Cardiac muscle cell (in vitro differentiated cells and primary cell): ENCODE results near the gene PPP2R2C. TPM values are rescaled to one million over a fixed set of nuclear protein-coding genes. Genes with fewer than 3 reads are reported as not detected.
A peak's percentile ranks its signal among the peaks of the same experiment; 100 is the strongest.

Source experiments
- DNase-seq, 2 donors: peaks; one replicate each; pipeline versions ENCODE4 v3.0.0 to v3.0.0-alpha.2; 2010 to 2017; ENCODE audit warnings: low read depth in 1 of 2, low spot score in 1 of 2
- H3K27ac ChIP-seq: fragments of 200-600 bp; sonication (generic); 2 replicates; pipeline ENCODE4 v1.5.1; 2016
- H3K27me3 ChIP-seq: fragments of 200-600 bp; sonication (generic); 2 replicates; pipeline ENCODE4 v1.6.0; 2016; ENCODE audit warnings: control low read depth
- H3K36me3 ChIP-seq: fragments of 200-600 bp; sonication (generic); 2 replicates; pipeline ENCODE4 v1.5.1; 2016; ENCODE audit warnings: control low read depth
- H3K4me1 ChIP-seq: fragments of 200-600 bp; sonication (generic); 2 replicates; pipeline ENCODE4 v1.8.1; 2017; ENCODE audit warnings: low read depth, mild to moderate bottlenecking, mixed run types
- H3K4me3 ChIP-seq: fragments of 200-600 bp; sonication (generic); 2 replicates; pipeline ENCODE4 v1.5.1; 2016; ENCODE audit warnings: mild to moderate bottlenecking
- H3K9me3 ChIP-seq: fragments of 200-600 bp; sonication (generic); 2 replicates; pipeline ENCODE4 v1.5.1; 2017; ENCODE audit warnings: low read depth, mild to moderate bottlenecking, control low read depth
- CTCF ChIP-seq: IDR thresholded peaks from 2 replicates; pipeline ENCODE4 v1.5.1; 2012; ENCODE audit warnings: low read depth, mild to moderate bottlenecking, low read length
- polyA plus RNA-seq: library from polyadenylated mRNA; unstranded; fragments of >200 nt; fragmentation: Nextera tagmentation; extraction: Ambion mirVana; gene quantifications from 2 replicates; pipeline ENCODE4 v1.2.1, GENCODE V29; 2016
- total RNA-seq: library from RNA; depleted of rRNA; stranded (reverse); fragments of >200 nt; gene quantifications from 2 replicates; pipeline ENCODE4 v1.2.3, GENCODE V29; 2016

Gene PPP2R2C
- total and polyA plus RNA-seq, 2 experiments from 2014 or later, result not detected

- Histone ChIP-seq H3K4me1 (no peaks in the 10 kb centered on the region), H3K9me3 (no peaks in the 10 kb centered on the region), H3K27ac (no peak overlapping the region), H3K36me3 (peaks cover 6% of the 10 kb centered on the region), H3K4me3 (no peak overlapping the region), H3K27me3 (no peaks in the 10 kb centered on the region)
- no peak for TF ChIP-seq CTCF
- no peak for DNase-seq
Observed at GRCh38 chr4:6288871-6289270, 183.5 kb downstream of the PPP2R2C start.

GRCh38 chr4:6288342-6288741, 184.1 kb downstream of the PPP2R2C start:
- TF ChIP-seq CTCF, result no peak
- Histone ChIP-seq H3K27me3 (no peaks in the 10 kb centered on the region), H3K4me1 (no peaks in the 10 kb centered on the region), H3K9me3 (no peaks in the 10 kb centered on the region), H3K4me3 (no peak overlapping the region), H3K36me3 (peaks cover 6% of the 10 kb centered on the region), H3K27ac (no peak overlapping the region)
- no peak for DNase-seq

- TF ChIP-seq CTCF, result no peak
Observed at GRCh38 chr4:6287017-6287788, 185.2 kb downstream of the PPP2R2C start.

GRCh38 chr4:6283282-6283681, 189.1 kb downstream of the PPP2R2C start:
- no peak for TF ChIP-seq CTCF
- no peaks in the 10 kb centered on the region for H3K4me1 ChIP-seq
- no peaks in the 10 kb centered on the region for H3K27me3 ChIP-seq
- H3K4me3 ChIP-seq, result no peak overlapping the region
- H3K9me3 ChIP-seq, result no peaks in the 10 kb centered on the region
- H3K27ac ChIP-seq, result no peak overlapping the region
- peaks cover 3% of the 10 kb centered on the region for H3K36me3 ChIP-seq
- no peak for DNase-seq

More at GRCh38 chr4:6287017-6287788, 185.2 kb downstream of the PPP2R2C start:
- Histone ChIP-seq H3K4me3 (no peak overlapping the region), H3K9me3 (no peaks in the 10 kb centered on the region), H3K27ac (no peak overlapping the region), H3K27me3 (no peaks in the 10 kb centered on the region), H3K4me1 (no peaks in the 10 kb centered on the region), H3K36me3 (peaks cover 6% of the 10 kb centered on the region)
- no peak for DNase-seq

DNA sequence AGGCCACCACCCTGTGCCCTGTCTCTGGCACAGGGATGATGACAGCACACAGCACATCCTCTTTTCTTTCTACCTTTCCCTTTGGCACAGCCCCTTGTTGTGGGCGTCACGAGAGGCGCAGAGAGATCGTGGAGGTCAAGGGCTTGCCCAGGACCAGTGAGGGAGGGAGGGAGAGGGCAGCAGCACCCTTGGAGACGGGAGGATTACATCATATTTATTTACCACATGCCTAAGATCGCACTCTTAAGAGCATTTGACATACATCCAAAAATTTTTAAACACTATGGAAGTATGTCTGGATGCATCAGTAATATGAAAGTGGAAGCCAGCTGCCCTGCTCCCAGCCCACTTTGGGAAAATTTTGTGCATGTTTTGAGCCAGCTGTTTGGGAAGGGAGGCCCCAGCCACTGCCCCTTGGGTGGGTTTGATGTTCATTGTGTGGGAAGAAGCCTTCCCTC, 190.1 kb downstream of the PPP2R2C start:
- no peak for TF ChIP-seq CTCF
- Histone ChIP-seq H3K4me3 (no peak overlapping the region), H3K27ac (no peak overlapping the region), H3K9me3 (no peaks in the 10 kb centered on the region), H3K27me3 (no peaks in the 10 kb centered on the region), H3K36me3 (peaks cover 2% of the 10 kb centered on the region), H3K4me1 (no peaks in the 10 kb centered on the region)
- peak in 1 of 2 donors; percentile 67 for DNase-seq
